NCI-H2171 treated with DMSO at 0.1 percent for 48 hours (cell line): Measurements from ENCODE around the gene AIM2.
"Not testable (repeated sequence)": the region's sequence is repeated elsewhere in the genome, so short reads cannot be mapped to it uniquely, and the experiment has no call there.

Experiments
- DNase-seq: peaks from one replicate; lab custom pipeline; 2025; lab: John Stamatoyannopoulos, UW

AIM2 gene

GRCh38 chr1:159076438-159077119, at the start of gene AIM2:
AIM2 (minus strand) TSS chr1:159076766; CDS start chr1:159073499, 3,267 bp downstream.
- no peak for DNase-seq

GRCh38 chr1:159123587-159123986, 47.0 kb upstream of the AIM2 start:
- no peak for DNase-seq

- no peak for DNase-seq
Measured at GRCh38 chr1:159122005-159122621, 45.5 kb upstream of the AIM2 start.

GRCh38 chr1:159121526-159121925, 45.0 kb upstream of the AIM2 start:
- DNase-seq = no peak

- DNase-seq = no peak
Measured at GRCh38 chr1:159120317-159120716, 43.8 kb upstream of the AIM2 start.

- DNase-seq = no peak
Measured at GRCh38 chr1:159113596-159114433, 37.2 kb upstream of the AIM2 start.

- not testable (repeated sequence) for DNase-seq
Measured at GRCh38 chr1:159103021-159103420, 26.5 kb upstream of the AIM2 start.

GRCh38 chr1:159100589-159100988, 24.0 kb upstream of the AIM2 start:
- no peak for DNase-seq

GRCh38 chr1:159098596-159098995, 22.0 kb upstream of the AIM2 start:
- no peak for DNase-seq

GRCh38 chr1:159092036-159092760, 15.6 kb upstream of the AIM2 start:
- DNase-seq = no peak

GRCh38 chr1:159091607-159092031, 15.1 kb upstream of the AIM2 start:
- DNase-seq = no peak

- DNase-seq = no peak
Measured at GRCh38 chr1:159091180-159091560, 14.6 kb upstream of the AIM2 start.

- DNase-seq = no peak
Measured at GRCh38 chr1:159090286-159091179, 14.0 kb upstream of the AIM2 start.

- no peak for DNase-seq
Measured at GRCh38 chr1:159089184-159089791, 12.7 kb upstream of the AIM2 start.

- no peak for DNase-seq
Measured at GRCh38 chr1:159088546-159089183, 12.1 kb upstream of the AIM2 start.

GRCh38 chr1:159088050-159088449, 11.5 kb upstream of the AIM2 start:
- no peak for DNase-seq

- DNase-seq = no peak
Measured at GRCh38 chr1:159084867-159085266, 8.3 kb upstream of the AIM2 start.

- no peak for DNase-seq
Measured at GRCh38 chr1:159084152-159084551, 7.6 kb upstream of the AIM2 start.

- DNase-seq = no peak
Measured at GRCh38 chr1:159083013-159083412, 6.4 kb upstream of the AIM2 start.

- no peak for DNase-seq
Measured at GRCh38 chr1:159081626-159082025, 5.1 kb upstream of the AIM2 start.
